HPDE6-E6E7 (cell line): Measurements from ENCODE around the gene C2orf92.
A peak's percentile ranks its signal among the peaks of the same experiment; 100 is the strongest.
"Not testable (repeated sequence)": the region's sequence is repeated elsewhere in the genome, so short reads cannot be mapped to it uniquely, and the experiment has no call there.

Source experiments
- DNase-seq: peaks from one replicate; pipeline ENCODE4 v3.0.0; 2011; ENCODE audit warnings: missing footprints; ENCODE audit errors: extremely low spot score

Gene C2orf92

GRCh38 chr2:97660044-97660774, 9.3 kb upstream of the C2orf92 start:
- DNase-seq, result no peak

DNA sequence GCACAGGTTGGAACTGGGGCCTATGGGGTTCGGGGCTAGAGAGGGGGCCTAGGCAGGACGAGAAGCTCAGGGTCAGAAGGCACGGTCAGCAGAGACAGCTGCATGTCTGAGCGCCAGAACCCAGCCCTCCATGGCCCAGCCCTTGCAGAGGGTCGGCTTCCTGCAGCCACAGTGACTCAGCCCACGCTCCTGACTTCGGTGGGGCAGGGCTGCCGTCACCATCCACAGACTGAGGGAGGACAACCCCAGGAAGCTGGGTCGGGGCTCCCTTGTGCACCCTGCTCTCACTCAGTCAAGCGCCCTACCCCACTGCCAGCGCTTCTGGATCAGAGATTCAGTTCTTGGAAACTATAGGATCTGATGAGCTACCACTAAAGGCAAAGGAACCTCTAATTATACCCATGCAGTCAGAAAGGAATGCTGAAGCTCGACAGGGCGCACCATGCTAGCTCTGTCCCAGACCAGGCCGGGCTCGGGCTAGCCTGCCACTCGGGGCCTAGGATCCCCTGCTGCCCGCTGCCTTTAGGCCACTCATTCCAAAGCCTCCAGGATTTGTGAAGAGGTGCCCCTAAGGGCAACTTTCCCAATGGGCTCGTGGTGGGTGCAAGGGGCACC, 8.6 kb upstream of the C2orf92 start:
- DNase-seq, result no peak

- DNase-seq, result no peak
Measured at GRCh38 chr2:97661927-97662326, 7.6 kb upstream of the C2orf92 start.

DNA sequence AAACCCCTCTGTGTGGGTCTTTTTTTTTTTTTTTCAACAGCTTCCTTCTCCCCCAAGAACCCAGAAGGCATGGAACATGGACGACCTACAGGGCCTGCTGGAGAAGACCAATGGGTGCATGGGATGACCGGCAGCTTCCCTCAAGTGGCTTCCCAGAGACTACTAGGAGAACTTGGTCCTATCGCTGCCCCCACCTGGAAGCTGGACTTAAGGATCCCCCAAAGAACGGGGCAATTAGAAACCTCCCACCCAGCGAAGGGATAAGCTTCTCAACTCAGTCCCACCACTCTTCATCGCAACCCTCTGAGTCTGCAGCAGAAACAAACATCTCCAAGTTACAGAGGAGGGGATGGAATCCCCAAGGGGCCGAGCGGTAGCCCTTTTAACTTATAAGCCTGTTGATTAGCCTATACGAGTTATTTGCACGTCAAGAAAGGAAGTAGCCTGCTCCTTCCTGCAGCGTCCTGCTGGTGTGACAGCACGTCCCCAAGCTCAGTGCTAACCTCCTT, 7.1 kb upstream of the C2orf92 start:
- no peak for DNase-seq

DNA sequence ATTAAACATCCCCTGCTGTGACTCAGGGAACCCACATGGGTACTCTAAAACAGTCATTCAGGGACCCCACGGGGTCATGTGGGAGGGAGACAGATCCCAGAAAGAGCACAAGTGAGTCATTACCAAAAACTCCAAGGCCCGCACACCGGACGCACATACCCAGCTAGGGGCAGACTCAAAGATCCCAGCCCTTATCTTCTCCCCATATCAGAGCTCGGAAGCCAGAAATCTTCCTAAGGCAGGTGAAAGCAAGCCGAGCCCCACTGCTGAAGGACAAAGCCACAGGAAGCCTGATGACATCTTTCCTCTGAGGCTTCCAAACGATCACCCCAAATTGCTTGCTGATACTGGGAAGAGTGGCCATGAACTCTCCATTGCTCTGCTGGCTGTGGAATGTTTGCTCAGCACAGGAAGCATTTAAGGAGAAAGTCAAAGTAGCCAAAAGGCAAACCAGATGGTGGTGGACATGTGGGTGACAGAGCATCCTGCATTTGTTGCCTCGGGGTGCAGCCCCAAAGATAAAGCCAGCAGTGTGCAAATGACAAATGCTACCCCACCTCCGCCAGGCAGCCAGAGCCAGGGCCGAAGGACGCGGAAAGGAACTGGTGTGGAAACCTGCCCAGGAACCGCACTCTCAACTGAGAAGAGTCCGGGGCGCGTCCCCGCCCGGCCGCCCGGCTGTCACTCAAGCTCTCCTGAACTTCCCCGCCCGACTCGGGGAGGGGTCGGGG, 6.5 kb upstream of the C2orf92 start:
- DNase-seq, result peak; percentile 68

DNA sequence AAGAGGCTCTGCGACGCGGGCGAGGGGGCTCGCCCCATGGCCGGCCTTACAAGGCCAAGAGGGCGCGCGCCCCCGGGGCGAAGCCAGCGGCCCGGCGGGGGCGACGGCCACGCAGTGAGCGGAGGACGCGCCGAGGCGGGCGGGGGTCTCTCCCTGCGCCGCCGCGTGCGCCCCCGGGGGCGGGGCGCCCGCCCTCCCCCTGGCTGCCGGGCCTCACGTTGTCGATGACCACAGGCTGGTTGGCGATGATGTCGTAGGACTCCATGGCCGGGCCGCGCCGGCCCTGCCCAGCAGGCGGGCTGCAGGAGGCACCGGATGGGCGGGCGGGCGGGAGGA, 5.9 kb upstream of the C2orf92 start:
- no peak for DNase-seq

DNA sequence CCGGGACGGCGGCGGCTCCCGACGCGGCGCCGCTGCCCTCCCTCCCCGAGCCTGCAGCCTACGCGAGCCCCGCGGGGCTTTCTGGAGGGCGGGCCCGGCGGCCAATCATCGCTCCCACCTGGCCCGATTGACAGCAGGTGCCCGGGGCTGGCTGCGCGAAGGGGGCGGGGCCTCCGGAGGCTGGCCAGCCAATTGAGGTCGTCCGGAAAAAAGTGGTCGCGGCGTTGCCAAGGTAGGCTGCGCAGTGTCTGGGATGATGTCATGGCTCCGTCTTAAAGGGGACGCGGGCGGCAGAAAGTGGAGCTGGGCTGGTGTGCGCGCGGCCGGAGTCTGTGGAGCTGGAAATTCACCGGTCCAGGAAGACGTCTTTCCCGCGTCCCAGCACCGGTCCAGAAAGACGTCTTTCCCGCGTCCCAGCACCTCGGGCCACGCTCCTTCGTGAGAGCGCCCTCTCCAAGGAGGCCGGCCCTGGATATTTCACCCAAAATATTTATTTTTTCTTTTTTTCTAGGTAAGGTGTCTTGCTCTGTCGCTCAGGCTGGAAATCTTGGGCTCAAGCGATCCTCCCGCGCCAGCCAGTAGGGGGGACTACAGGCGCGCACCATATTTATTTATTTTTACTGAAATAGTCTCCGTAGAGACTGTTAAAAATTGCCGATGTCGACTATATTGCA, 5.4 kb upstream of the C2orf92 start, which contains the start of gene ACTR1B:
Gene ACTR1B, minus strand, starts transcription at position 83 of the 674 bp plus-strand sequence. CDS start 154 bp downstream, outside the sequence.
- peak; percentile 98 for DNase-seq

DNA sequence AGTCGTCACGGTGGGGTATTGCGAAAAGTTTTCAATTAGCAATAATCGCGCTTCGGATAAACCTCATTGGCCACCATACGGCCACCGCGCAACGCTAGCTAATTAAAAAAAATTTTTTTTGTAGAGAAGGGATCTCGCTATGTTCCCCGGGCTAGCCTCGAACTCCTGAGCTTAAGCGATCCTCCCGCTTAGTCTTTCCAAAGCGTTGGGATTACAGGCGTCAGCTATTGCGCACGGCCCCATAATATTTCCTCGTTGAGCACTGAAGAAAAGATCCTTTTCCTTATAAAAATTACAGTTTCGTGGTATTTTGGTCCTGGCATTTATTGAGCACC, 4.9 kb upstream of the C2orf92 start:
- DNase-seq, result no peak

- no peak for DNase-seq
Measured at GRCh38 chr2:97670471-97670870, 958 bp downstream of the C2orf92 start.

- no peak for DNase-seq
Measured at GRCh38 chr2:97671526-97671925, 2.0 kb downstream of the C2orf92 start.

- DNase-seq, result not testable (repeated sequence)
Measured at GRCh38 chr2:97672606-97673140, 3.2 kb downstream of the C2orf92 start.

DNA sequence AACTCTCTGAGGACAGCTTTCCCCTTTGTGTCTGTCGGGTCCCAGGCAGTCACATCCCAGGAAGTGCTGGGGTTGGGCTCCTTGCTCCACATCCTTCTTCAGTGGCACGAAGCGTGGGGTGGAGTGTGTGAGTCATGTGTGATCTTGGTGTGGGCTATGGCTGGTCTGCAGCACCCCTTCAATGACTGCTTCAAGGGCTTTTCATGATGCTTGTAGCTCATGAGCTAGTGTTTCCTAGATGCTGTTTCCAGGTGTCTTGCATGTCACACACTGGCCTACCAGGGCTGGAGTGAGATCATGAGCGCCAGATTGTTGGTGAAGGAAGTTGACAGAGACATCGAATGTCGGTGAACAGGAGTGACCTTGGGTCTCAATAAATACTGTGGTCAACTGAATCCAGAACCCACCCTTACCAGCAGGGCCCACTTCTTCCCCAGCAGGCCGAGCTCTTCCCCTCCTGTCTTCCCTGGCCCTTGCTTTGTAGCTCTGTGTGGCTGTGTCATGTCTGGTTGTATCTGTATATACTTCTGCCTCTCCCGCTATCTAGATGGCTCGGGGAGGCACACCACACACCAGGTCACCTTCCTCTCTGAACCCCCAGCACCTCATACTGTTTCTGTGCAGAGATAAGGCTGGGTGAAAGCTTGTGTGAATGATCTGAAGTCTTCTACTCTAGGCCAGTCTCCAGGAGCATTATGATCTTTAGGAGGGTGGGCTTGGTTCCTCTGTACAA, 3.8 kb downstream of the C2orf92 start:
- no peak for DNase-seq

DNA sequence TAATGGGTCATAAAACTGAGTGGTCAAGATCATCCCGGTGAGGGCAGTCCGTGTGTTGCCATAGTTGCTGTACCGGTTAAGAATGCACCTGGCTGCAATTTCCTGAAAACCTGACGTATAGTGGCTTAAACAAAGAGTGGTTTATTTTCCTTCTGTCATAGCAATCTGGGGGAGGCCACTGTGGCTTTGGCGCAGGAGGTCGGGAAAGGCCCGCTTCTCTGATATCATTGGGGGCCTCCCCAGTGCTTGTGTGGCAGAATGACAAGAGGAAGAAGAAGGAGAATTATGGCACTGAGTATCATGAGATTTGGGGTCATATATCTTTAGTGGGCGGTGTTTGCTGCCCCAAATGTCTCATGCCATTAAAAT, 4.4 kb downstream of the C2orf92 start:
- DNase-seq, result no peak

DNA sequence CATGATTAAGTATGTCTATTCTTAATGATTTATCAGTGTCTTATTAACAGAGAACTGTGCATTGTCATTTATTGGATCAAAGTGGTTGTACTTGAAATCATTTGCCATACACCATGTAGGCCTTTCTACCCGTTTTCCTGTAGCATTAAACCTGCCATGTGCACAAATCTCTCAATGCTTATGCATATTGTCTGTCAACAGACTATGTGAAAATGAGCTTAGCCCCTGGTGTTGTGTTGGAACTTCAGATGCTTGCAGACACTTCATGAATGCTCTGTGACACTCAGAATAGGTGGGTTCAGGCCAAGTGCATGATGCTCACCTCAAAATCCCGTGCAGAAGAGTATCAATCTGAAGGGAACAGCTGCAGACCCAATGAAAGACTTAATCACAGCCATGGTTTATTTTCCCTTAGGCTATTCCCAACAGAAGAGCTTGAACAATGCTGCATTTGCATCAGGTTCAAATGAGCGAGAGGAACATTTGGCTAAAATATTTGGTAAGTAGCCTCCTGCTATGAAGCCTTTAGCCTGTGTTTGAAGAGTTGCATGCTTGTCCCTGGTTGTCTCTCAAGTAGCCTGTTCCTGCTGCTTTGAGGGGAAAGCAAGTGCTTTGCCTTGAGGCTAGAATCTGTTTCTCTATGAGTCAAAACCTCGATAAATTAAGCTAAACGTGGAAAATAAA, 6.1 kb downstream of the C2orf92 start:
- DNase-seq, result no peak

- no peak for DNase-seq
Measured at GRCh38 chr2:97676620-97677019, 7.1 kb downstream of the C2orf92 start.

GRCh38 chr2:97677480-97677879, 8.0 kb downstream of the C2orf92 start:
- no peak for DNase-seq

GRCh38 chr2:97678298-97678697, 8.8 kb downstream of the C2orf92 start:
- DNase-seq, result no peak

GRCh38 chr2:97687235-97687634, 17.7 kb downstream of the C2orf92 start:
- not testable (repeated sequence) for DNase-seq

- DNase-seq, result no peak
Measured at GRCh38 chr2:97688062-97688827, 18.7 kb downstream of the C2orf92 start.

GRCh38 chr2:97691166-97691565, 21.7 kb downstream of the C2orf92 start:
- DNase-seq, result no peak
